GM21723 (cell line): Measurements from ENCODE around the gene CCNI.
"Not testable (repeated sequence)": the region's sequence is repeated elsewhere in the genome, so short reads cannot be mapped to it uniquely, and the experiment has no call there.

Experiments
- ATAC-seq: cut with Tn5 transposase; IDR thresholded peaks from one replicate; pipeline ENCODE4 v1.9.1; 2021; ENCODE audit warnings: mild to moderate bottlenecking, moderate library complexity; ENCODE audit not compliant: unreplicated experiment

CCNI gene

GRCh38 chr4:77040854-77041725, 34.7 kb downstream of the CCNI start:
- ATAC-seq = no peak

- ATAC-seq = no peak
These were observed 35.5 kb downstream of the CCNI start for GRCh38 chr4:77040270-77040669.

DNA sequence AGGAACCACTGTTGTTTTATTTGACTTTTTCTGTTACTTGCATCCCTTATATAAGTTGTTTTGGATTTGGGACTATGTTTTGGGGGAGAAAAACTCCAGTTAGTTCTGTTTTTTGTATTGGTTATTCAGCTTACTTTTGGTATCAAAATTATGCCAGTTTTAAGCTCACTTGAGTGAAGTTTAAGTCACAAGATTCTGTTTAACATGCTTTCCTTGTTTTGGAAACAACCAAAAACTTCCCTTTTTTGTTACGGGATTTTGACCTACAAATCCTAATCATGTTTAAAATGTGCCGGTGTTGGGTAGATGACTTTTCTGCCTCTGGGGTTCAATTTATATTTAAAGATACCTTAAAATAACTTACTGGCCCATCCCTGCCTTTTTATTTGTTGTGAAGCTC, 36.0 kb downstream of the CCNI start:
- ATAC-seq = no peak

DNA sequence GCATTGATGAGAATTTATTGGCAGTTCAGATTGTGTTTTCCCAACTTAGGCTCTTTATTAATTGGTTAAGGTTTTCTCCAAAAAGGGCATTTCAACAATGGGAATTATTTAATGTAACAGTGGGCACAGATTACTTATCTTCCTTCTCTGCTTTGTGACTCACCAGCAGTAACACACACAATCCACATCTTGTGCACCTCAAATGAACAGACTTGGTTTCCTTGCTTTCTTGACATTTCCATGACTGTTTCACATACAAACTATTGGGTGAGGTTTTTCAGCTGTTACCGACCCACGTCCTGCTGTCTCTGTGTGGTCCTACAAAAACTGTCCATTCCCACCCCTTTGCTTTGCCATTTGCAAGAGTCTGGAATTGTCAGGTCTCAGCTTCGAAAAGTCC, 38.1 kb downstream of the CCNI start:
- ATAC-seq = no peak

GRCh38 chr4:77037168-77037567, 38.6 kb downstream of the CCNI start:
- not testable (repeated sequence) for ATAC-seq

DNA sequence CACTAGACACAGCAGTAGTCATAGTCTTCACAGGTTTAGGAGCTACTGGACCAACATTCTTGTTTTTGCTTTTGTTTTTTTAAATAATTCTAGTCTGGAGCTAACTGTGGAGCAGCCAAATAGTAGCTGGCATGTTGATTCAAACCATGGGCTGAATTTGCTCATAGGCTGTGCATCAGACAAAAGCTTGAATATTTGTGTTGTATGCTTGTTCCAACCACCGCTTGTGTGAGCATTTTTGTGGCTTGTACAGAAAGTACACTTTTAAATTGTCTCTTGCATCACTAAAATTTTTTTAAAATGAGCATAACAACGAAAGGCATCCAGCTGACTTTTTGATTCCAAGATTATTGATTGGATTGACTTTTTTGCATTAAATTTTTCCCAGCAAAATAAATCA, 39.6 kb downstream of the CCNI start:
- no peak for ATAC-seq

- ATAC-seq = no peak
These were observed 40.6 kb downstream of the CCNI start for GRCh38 chr4:77035153-77035552.

GRCh38 chr4:77031544-77031943, 44.2 kb downstream of the CCNI start:
- ATAC-seq = no peak

GRCh38 chr4:77029757-77030156, 46.0 kb downstream of the CCNI start:
- ATAC-seq = not testable (repeated sequence)

DNA sequence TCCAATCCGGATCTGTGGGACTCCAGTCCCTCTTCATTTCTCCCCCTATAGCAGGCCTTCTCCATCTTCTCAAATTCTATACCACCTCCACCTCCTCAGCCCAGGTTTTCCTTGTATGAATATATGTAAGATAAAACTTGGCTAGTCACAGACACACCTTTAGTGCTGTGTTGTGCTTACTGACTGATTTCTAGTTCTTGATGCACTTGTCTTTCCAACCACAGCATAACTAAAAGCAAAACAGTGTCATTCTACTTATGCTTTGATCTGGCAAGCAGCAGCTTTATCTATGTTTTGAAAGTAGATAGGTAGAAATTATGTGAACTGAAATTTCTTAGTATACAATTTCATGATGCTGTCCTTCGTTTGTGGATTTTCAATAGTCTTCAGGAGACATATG, 47.5 kb downstream of the CCNI start:
- ATAC-seq = no peak

- ATAC-seq = no peak
These were observed 49.5 kb downstream of the CCNI start for GRCh38 chr4:77026322-77026704.

GRCh38 chr4:77025643-77026321, 50.0 kb downstream of the CCNI start:
- peak; percentile 90 for ATAC-seq

DNA sequence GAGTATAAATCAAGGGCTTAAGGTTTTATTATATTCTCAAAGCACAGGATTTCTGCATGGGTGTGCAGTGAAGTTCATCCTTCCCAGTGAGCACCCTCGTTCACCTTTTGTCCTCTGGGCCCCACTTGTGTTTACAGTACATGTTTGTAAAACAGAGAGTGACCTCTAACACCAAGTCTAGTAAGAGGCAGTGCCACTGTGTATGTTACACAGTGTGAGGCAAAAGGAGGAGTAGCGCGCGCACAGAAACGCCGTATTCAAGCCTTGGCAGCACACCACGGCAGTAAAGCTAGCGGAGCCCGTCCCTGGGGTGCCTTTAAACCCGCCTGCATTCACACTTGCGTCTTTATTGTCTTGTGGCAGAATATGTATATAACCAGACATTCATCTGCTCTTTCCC, 51.9 kb downstream of the CCNI start:
- ATAC-seq = no peak

DNA sequence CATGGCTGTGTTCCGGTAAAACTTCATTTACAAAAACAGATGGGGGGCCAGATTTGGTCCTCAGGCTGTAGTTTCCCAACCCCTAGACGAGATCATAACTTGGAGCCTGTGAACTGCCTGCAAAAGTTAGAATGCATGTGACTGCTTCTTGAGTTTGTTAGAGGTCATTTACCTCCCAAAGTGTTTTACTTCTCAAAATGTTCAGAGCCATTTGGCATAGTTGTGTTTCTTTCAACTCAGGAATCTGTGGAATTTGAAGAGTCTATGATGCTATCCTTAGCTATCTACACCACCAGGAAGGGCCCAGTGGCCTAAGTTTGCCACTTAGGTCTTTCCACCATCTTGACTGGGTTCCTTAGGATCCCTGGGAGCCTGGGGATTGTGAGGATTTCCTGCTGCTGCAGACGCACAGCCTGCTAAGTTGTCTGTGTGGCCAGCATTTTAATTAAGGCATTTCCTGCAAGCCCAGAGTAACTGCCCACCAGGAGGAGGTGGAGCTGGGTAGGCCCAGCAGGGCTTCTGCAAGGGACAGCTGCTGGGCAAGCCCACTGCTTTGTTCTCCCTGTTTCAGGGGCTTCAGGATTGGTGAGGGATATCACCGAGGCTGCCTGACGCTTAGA, 53.1 kb downstream of the CCNI start:
- ATAC-seq = no peak

DNA sequence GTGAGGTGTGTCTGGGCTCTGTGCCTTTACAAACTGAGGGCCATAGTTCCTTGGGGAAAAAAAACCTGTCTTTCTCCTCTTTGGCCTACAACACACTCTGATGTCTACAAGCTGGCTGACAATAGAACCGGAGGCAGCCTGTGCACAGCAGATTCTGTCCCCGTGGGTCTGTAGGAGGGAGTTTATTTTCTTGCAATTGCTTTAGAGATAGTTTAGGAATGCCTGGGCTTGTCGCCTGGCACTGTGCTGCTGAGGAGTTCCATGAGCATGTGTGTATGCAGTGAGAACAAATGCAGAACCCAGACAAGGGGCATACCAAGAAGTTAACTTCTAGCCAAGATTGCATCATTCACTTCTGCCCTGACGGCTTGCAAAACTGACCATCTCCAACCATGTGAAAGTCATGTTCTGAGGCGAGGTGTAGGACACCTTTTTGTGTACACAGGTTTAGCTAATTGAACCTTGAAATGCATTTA, 54.1 kb downstream of the CCNI start:
- ATAC-seq = no peak

- ATAC-seq = no peak
These were observed 55.8 kb downstream of the CCNI start for GRCh38 chr4:77020017-77020416.

DNA sequence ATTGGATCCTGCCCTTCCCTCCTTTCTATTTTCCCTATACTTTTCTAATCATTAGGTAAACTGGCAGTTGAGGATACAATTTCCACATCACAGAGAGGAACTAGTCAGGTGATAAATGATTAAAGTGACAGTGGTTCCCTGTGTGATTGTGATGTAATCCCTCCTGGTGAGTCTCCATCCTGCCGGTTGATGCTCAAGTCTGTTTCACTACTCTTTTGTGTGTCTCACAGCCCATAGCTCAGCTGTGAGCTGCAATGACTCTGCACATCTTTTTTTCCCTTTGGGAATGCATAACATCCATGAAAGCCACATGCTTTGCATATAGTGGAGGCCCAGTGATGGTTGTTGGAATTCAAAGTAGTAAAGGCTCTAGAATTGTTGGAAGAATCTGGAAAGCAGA, 60.4 kb downstream of the CCNI start:
- ATAC-seq = no peak

DNA sequence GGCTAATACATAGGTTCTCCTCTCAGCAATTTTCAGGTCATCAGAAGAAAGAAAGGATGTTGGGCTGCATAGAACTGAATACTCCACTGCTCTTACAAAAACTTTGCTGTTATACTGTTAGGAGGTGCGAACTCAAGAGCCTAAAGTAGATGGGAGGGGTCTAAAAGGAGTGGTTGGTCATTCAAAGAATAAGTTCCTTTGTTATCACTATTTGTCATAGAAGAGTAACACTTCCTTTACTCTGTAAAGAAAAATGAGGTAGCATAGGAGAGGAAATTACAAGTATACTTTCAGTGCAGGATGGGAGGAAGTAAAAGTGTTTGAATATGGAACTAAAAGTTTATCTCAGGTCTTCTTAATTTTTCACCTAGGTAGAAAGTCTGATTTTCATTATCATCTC, 61.5 kb downstream of the CCNI start:
- ATAC-seq = no peak

- no peak for ATAC-seq
These were observed 63.1 kb downstream of the CCNI start for GRCh38 chr4:77012726-77013125.

GRCh38 chr4:77010841-77011354, 64.9 kb downstream of the CCNI start:
- no peak for ATAC-seq

GRCh38 chr4:77009511-77010115, 66.2 kb downstream of the CCNI start:
- no peak for ATAC-seq
